HG02798 (cell line): Measurements from ENCODE around the gene ABCB8.

Experiments used
- ATAC-seq: cut with Tn5 transposase; IDR thresholded peaks from one replicate; pipeline ENCODE4 v1.9.1; 2021; ENCODE audit warnings: mild to moderate bottlenecking; ENCODE audit not compliant: unreplicated experiment, poor library complexity

Gene ABCB8

DNA sequence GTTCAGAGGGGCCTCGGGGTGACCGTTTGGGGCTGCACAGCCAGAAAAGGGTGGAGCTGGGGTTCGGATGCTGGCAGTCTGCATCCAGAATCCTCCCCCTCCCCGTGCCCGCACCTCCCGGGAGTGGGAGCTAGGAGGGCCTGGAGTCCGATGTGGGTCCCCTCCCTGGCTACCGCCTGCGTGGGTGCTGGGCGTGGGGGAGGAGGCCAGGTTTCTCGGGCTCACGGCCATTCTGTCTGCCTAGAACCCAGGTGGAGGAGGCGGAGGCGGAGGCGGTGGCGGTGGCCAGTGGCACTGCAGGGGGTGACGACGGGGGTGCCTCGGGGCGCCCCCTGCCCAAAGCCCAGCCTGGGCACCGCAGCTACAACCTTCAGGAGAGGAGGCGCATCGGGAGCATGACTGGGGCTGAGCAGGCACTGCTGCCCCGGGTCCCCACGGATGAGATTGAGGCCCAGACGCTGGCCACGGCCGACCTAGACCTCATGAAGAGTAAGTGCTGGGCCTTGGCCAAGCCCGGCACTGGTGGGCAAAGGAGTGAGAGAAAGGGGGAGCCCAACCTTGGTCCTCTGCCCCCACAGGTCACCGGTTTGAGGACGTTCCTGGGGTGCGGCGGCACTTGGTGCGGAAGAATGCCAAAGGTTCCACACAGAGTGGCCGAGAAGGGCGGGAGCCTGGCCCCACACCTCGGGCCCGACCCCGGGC is 38.2 kb downstream of the ABCB8 start:
- no peak for ATAC-seq

- ATAC-seq = no peak
Observed at GRCh38 chr7:151068069-151068773, 40.0 kb downstream of the ABCB8 start.

- no peak for ATAC-seq
Observed at GRCh38 chr7:151069841-151070573, 41.8 kb downstream of the ABCB8 start.

DNA sequence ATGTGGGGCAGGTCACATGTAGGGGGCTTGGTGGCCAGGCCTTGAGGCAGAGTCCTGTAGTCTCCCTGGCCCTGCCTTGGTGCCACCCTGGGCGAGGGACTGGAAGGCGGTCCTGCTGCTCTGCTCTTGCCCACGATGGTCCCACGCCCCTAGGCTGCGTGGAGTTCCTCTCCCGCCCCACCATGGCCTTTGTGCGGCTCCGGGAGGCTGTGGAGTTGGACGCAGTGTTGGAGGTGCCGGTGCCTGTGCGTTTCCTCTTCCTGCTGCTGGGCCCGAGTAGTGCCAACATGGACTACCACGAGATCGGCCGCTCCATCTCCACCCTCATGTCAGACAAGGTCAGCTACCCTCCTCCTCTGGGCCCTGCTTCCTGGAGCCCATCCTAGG is 42.3 kb downstream of the ABCB8 start:
- ATAC-seq = no peak

DNA sequence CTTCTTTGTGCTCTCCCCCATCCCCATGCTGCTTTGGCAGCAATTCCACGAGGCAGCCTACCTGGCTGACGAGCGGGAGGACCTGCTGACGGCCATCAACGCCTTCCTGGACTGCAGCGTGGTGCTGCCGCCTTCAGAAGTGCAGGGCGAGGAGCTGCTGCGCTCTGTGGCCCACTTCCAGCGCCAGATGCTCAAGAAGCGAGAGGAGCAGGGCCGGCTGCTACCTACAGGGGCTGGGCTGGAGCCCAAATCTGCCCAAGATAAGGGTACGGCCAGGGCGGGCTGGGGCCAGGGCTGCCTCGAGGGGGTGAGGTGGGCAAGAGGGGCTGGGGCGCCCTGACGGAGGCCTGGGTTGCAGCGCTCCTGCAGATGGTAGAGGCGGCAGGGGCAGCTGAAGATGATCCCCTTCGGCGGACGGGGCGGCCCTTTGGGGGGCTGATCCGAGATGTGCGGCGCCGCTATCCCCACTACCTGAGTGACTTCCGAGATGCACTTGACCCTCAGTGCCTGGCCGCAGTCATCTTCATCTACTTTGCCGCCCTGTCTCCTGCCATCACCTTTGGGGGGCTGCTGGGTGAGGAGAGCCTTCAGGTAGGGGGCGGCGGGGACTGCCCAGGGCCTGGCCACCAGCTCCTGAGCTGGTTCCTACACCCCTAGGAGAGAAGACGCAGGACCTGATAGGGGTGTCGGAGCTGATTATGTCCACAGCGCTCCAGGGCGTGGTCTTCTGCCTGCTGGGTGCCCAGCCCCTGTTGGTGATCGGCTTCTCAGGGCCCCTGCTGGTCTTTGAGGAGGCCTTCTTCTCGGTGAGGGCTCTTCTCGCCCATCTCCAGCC is 43.0 kb downstream of the ABCB8 start:
- no peak for ATAC-seq

DNA sequence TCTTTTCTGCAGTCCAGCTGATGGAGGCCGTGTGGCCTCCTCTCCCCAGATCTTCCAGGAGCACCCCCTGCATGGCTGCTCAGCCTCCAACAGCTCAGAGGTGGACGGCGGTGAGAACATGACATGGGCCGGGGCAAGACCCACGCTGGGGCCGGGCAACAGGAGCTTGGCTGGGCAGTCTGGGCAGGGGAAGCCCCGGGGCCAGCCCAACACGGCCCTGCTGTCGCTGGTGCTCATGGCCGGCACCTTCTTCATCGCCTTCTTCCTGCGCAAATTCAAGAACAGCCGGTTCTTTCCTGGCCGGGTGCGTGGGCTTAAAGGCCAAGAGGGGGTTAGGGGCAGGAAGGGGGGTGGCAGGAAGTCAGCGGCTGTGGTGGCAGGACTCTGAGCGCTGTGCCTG is 45.7 kb downstream of the ABCB8 start:
- ATAC-seq = no peak

GRCh38 chr7:151074817-151075661 is 46.8 kb downstream of the ABCB8 start:
- ATAC-seq = no peak

DNA sequence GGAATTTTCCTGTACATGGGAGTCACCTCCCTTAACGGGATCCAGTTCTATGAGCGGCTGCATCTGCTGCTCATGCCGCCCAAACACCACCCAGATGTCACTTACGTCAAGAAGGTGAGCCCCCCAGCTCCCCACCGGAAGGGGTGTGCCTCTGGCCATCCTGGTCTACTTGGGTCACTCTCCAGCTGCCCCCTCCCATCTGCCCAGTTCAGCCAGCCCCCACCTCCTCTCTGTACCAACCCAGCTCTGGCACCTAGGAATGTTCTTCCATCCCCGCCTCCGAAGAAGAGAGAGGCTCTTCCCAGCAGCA is 47.4 kb downstream of the ABCB8 start:
- ATAC-seq = no peak

DNA sequence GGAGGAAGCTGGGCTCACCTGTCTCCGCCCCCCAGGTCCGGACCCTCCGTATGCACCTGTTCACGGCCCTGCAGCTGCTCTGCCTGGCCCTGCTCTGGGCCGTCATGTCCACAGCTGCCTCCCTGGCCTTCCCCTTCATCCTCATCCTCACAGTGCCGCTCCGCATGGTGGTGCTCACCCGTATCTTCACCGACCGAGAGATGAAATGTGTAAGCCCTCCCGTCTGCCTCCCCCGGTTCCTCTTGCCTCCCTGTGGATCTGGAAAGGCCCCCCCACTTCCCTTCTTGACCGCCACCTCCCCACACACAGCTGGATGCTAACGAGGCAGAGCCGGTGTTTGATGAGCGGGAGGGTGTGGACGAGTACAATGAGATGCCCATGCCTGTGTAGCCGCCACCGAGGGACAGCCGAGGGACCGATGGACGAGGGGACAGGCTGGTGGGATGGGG is 47.8 kb downstream of the ABCB8 start:
- ATAC-seq = no peak

DNA sequence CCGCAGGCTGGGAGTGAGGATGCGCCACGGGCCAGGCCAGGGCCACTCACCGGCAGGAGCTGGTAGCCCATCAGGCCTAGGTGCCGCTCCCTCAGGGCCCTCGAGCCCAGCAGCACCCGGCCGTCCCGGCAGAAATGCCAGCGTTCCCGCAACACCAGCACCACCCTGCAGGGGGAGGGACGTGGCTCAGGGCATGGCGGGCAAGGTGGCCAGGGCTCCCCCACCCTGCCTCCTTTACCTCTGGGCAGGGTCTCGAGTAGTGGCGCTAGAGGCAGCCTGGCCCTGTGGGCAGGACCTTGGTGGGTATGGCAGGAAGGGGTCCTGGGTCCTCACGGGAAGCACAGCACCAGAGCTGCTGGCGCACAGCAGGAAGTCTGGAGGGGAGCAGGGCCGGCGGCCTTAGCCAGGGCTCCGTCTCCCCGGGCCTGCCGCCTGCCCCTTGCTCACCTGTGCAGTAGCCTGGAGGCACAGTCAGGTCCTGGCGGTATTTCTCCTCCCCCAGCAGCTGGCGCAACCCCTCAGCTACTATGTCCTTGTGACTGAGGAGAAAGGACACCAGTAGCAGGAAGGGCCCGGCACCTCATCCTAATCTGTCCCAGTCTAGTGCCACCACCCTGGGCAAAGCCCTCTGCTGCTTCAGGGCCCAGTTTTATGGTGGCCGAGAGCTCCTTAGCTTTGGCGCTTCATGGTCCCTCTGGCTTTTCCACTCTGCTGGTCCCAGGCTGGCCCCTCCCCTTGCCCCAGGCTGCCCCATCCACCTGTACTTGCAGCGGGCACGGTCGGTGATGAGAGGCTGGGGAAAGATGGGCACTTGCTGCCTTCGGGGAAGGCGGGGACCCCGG is 48.8 kb downstream of the ABCB8 start:
- no peak for ATAC-seq

DNA sequence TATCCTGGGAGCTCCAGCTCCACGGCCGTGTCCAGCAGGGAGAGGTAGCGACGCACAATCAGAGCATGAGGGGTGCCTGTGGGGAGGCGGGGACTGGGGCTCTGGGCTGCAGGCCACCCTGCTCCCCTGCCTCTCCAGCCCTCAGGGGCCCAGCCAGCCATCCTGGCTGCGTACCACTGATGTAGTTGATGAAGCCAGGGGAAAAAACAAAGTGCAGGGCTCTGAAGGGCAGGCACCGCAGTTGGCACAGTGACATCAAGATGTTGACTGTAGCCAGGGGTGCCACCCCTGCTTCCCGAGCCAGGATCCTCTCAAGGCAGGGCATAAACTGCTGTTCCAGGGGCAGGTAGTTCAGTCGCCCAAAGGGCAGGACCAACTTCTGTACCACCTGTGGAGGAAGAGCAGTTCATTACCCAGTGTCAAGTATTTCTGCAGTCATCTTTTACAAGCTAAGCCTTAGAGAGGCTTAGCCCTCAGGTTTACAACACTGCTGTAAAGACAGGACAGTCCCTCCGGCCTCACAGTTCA is 49.5 kb downstream of the ABCB8 start:
- no peak for ATAC-seq

GRCh38 chr7:151078233-151079040 is 50.2 kb downstream of the ABCB8 start:
- ATAC-seq = no peak

- ATAC-seq = no peak
Observed at GRCh38 chr7:151079199-151079910, 51.1 kb downstream of the ABCB8 start.

- ATAC-seq = no peak
Observed at GRCh38 chr7:151080067-151080521, 51.8 kb downstream of the ABCB8 start.

DNA sequence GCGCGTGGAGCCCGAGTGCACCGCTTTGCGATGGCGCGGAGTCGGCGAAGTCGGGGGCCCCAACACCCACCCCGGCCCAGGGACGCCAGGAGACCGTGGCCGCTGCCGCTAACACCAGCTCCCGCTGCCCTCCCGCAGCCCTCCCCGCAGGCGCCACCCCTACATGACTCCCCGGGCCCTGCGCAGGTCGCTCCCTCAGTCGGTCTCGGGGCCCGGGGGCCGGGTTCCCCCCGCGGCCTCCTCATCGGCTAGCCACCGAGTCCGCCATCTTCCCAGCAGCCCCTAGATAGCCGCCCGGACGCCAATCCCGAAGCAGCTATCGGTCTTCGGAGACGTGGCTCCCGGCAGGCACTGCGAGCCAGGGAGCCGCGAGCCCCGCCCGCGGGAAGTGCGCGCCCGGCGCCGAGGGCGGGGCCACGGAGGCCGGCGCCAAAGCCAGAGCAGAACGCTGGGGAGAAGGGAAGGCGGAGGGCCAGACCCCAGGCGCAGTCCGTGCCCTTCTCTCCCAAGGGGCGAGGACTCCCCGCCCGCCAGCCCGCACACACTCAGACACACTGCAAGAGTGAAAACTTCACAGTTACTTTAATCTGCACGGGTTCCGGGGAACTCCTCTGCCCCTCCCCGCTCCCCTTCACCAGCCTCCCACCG is 52.4 kb downstream of the ABCB8 start, which contains the start of gene FASTK:
TSS of gene FASTK (minus strand) at position 288 of the 648 bp plus-strand sequence. CDS start at position 245, 43 bp downstream.
- peak; percentile 83 for ATAC-seq
